Measurements from ENCODE around the gene NAGPA.
"Not testable (repeated sequence)": the region's sequence is repeated elsewhere in the genome, so short reads cannot be mapped to it uniquely, and the experiment has no call there.

Gene NAGPA

DNA sequence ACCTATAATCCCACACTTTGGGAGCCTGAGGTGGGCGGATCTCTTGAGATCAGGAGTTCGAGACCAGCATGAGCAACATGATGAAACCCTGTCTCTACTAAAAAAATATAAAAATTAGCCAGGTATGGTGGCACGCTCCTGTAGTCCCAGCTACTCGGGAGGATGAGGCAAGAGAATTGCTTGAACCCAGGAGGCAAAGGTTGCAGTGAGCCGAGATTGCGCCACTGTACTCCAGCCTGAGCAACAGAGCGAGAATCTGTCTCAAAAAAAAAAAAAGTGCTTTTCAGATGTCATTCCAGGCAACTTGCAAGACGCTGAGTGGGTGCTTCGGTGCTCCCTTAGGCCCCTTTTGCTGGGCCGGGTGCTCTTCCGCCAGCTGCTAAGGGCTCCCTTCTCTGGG, 10.8 kb upstream of the NAGPA start:
- not testable (repeated sequence) for H3K36me3 Mint-ChIP-seq (ENCODE audit: low read depth); DNase-seq; H3K27me3 Mint-ChIP-seq; H3K9me3 Mint-ChIP-seq; H3K4me3 Mint-ChIP-seq; H3K27ac Mint-ChIP-seq; H3K4me1 Mint-ChIP-seq (ENCODE audit: low read depth)

GRCh38 chr16:5044011-5044540, 10.3 kb upstream of the NAGPA start:
- Mint-ChIP-seq H3K9me3 (no peaks in the 10 kb centered on the region), H3K4me1 (ENCODE audit: low read depth) (no peaks in the 10 kb centered on the region), H3K36me3 (ENCODE audit: low read depth) (no peaks in the 10 kb centered on the region), H3K27me3 (no peaks in the 10 kb centered on the region), H3K4me3 (no peak overlapping the region), H3K27ac (no peak overlapping the region)
- DNase-seq, result no peak

DNA sequence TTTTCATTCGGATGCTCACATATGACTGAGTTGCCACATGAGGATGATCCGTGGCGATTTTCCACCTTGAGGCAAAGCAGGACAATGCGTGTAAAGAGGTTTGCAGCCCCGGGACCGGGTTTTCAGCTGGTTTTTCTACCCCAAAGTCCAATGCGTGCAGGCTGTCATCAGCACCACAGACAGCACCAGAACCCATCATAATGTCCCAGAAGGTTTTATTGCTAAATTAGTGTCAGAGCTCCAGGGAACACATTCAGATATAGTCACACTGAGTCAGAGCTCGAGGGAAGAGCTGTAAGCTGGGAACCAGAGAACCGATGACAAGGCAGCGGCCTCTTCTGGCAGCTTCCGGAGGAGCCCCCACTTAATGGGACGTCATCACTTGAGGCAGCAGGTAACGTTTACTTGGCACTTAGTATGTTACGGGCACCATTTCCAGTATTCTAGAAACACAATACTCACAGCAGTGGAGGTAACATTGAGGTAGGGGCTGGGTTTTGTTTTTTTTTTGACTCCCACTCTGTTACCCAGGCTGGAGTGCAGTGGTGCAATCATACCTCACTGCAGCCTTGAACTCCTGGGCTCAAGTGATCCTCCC, 8.9 kb upstream of the NAGPA start:
- Mint-ChIP-seq H3K4me3 (no peak overlapping the region), H3K9me3 (no peaks in the 10 kb centered on the region), H3K36me3 (ENCODE audit: low read depth) (no peaks in the 10 kb centered on the region), H3K4me1 (ENCODE audit: low read depth) (no peaks in the 10 kb centered on the region), H3K27ac (no peak overlapping the region), H3K27me3 (no peaks in the 10 kb centered on the region)
- no peak for DNase-seq

DNA sequence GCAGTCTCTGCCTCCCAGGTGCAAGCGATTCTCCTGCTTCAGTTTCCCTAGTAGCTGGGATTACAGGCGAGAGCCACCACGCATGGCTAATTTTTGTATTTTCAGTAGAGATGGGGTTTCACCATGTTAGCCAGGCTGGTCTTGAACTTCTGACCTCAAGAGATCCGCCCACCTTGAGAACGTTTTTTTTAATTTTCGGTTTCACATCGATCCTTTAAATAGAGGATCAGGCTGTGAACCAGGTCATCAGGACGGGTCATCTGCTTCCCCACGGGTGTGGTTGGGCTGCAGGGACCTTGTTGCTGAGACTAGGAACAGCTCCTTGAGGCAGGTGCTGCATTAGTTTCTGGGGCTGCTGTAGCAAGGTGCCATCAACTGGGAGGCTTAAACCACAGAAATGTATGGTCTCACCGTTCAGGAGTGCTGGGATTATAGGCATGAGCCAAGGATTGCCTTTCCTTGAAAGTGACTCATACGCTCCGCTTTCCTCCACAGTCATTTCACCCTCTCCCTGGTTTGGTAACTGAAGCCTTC, 7.9 kb upstream of the NAGPA start:
- no peaks in the 10 kb centered on the region for H3K36me3 Mint-ChIP-seq (ENCODE audit: low read depth)
- no peaks in the 10 kb centered on the region for H3K4me1 Mint-ChIP-seq (ENCODE audit: low read depth)
- H3K4me3 Mint-ChIP-seq, result no peak overlapping the region
- no peak for DNase-seq
- H3K9me3 Mint-ChIP-seq, result no peaks in the 10 kb centered on the region
- no peak overlapping the region for H3K27ac Mint-ChIP-seq
- H3K27me3 Mint-ChIP-seq, result no peaks in the 10 kb centered on the region

DNA sequence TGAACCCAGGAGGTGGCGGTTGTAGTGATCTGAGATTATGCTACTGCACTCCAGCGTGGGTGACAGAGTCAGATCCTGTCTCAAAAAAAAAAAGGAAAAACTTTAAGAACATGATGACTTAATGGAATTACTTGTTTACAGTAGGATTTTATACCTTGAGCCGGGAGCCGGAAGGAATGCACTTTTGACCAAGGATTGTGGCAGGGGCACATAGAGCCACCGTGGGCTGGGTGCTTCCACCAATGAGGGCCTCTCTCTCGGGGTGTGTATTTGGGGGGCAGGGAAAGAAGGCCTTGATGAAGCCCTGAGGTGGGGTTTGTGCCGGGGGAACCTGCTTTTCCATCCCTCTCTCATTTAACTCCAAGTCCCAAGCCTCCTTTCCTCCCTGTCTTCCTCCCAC, 6.7 kb upstream of the NAGPA start:
- DNase-seq, result no peak
- Mint-ChIP-seq H3K27ac (no peak overlapping the region), H3K4me3 (no peak overlapping the region), H3K9me3 (no peaks in the 10 kb centered on the region), H3K4me1 (ENCODE audit: low read depth) (no peaks in the 10 kb centered on the region), H3K27me3 (no peaks in the 10 kb centered on the region), H3K36me3 (ENCODE audit: low read depth) (no peaks in the 10 kb centered on the region)

DNA sequence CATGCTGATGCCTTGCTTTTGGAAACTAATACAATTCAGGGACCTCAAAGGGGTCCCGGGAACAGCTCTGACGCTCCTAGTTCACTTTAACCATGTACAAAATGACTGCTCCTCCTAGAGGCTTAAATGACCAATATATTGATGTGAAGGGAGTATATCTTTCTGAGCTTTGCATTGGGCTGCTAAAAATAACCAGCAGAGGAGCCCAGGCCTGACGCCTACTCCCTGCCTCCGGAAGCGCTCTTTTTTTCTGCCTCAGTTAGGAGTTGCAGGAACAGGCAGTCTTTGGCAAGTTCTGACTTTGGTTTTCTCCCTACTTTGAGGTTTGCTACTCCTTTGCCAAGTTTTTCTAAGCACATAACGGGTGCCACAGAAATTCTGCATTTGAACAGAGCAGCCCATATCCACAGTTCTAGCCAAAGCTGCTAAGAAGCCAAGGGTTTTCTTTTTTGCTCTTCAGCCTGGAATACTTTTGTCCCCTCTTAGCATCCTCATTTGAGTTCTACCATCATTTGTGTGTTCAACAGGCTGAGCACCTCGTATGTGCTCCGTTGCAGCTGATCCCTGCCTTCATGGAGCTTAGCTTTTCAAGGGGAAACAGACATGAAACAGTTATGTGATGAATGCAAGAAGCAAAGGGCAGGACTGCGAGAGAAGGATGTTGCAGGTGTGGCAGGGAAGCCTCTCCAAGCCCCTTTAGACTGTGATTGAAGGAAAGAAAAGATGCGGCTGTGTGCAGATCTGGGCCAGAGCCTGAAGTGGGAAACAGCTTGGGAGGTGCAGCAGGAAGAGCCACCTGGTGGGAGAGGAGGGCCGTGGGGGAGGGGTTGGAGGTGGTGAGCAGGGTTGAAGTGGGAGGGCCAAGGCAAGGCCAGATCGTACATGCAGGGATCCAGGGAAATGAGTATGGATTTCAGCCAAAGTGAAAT, 2.8 kb upstream of the NAGPA start:
- Mint-ChIP-seq H3K27me3 (no peaks in the 10 kb centered on the region), H3K27ac (no peak overlapping the region), H3K9me3 (no peaks in the 10 kb centered on the region), H3K4me1 (ENCODE audit: low read depth) (peaks cover 22% of the 10 kb centered on the region), H3K4me3 (no peak overlapping the region), H3K36me3 (ENCODE audit: low read depth) (no peaks in the 10 kb centered on the region)
- DNase-seq, result no peak

DNA sequence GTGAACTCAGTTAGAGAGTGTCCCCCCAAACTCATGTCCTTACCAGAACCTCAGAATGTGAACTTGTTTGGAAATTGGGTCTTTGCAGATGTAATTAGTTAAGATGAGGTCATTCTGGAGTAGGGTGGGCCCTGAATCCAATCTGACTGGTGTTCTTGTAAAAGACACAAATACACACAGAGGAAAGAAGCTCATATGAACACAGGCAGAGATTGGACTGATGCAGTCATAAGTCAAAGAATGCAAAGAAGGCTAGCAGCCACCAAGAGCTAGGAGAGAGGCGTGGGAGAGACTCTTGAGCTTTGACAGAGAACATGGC, 2.1 kb upstream of the NAGPA start:
- H3K4me1 Mint-ChIP-seq (ENCODE audit: low read depth), result peaks cover 22% of the 10 kb centered on the region
- H3K4me3 Mint-ChIP-seq, result no peak overlapping the region
- H3K27me3 Mint-ChIP-seq, result no peaks in the 10 kb centered on the region
- H3K9me3 Mint-ChIP-seq, result no peaks in the 10 kb centered on the region
- no peak for DNase-seq
- no peak overlapping the region for H3K27ac Mint-ChIP-seq
- peaks cover 4% of the 10 kb centered on the region for H3K36me3 Mint-ChIP-seq (ENCODE audit: low read depth)

DNA sequence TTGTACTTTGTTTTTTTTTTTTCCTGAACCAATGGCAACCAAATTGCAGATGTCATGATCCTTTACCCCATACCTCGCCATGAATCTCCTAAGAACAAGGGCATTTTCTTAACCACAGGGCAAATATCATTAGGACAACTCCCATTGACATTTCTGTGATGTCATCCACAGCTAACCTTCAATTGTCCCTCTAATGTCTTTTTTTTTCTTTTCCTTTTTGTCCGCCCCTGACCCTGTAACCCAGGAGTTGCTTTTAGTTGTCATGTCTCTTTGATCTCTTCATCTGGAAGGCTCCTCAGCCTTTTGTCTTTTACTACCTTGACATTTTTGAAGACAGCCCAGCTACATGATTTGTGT, 410 bp upstream of the NAGPA start:
- no peaks in the 10 kb centered on the region for H3K9me3 Mint-ChIP-seq
- H3K36me3 Mint-ChIP-seq (ENCODE audit: low read depth), result peaks cover 18% of the 10 kb centered on the region
- no peak for DNase-seq
- no peaks in the 10 kb centered on the region for H3K27me3 Mint-ChIP-seq
- H3K27ac Mint-ChIP-seq, result peak overlapping the region; percentile 92
- H3K4me1 Mint-ChIP-seq (ENCODE audit: low read depth), result peaks cover 22% of the 10 kb centered on the region
- H3K4me3 Mint-ChIP-seq, result peak overlapping the region; percentile 83

- Mint-ChIP-seq H3K9me3 (no peaks in the 10 kb centered on the region), H3K4me3 (peak overlapping the region; percentile 83), H3K27me3 (no peaks in the 10 kb centered on the region), H3K36me3 (ENCODE audit: low read depth) (peaks cover 31% of the 10 kb centered on the region), H3K27ac (peak overlapping the region; percentile 78), H3K4me1 (ENCODE audit: low read depth) (peaks cover 22% of the 10 kb centered on the region)
- DNase-seq, result no peak
Measured at GRCh38 chr16:5032748-5033167, 977 bp downstream of the NAGPA start.

- peak overlapping the region; percentile 54 for H3K27ac Mint-ChIP-seq
- H3K4me3 Mint-ChIP-seq, result peak overlapping the region; percentile 62
- no peaks in the 10 kb centered on the region for H3K27me3 Mint-ChIP-seq
- H3K36me3 Mint-ChIP-seq (ENCODE audit: low read depth), result peaks cover 38% of the 10 kb centered on the region
- no peak for DNase-seq
- no peaks in the 10 kb centered on the region for H3K9me3 Mint-ChIP-seq
- H3K4me1 Mint-ChIP-seq (ENCODE audit: low read depth), result peaks cover 22% of the 10 kb centered on the region
Measured at GRCh38 chr16:5031601-5032000, 2.1 kb downstream of the NAGPA start.

DNA sequence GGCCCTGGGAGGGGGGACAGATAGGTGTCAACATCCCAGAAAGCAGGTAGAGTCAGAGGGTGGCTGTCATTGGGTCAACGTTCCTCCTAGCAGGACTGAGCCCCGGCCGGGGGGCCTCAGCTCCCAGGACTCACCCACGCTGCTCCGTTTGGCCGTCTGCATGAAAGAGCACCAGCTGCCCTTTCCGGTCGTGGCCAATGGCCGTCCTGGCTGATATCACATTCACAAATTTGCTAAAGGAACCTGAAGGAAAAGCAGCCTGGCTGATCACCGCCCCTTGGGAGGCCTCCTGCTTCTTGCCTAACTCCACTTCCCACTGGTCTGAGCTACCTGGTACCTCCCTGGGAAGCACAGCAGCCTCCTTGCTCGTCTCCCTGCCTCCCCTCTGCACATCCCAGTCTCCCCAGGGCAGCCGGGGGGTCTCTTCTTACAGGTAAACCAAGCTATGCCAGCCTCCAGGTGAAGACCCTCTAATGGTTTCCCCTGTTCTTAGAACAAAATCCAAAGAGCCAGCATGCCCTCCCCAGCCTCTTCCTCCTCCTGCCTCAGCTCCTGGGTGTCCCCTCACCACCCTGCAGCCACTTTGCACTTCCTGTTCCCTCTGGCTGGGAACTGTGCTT, 3.4 kb downstream of the NAGPA start:
- H3K36me3 Mint-ChIP-seq (ENCODE audit: low read depth), result peaks cover 41% of the 10 kb centered on the region
- no peak overlapping the region for H3K4me3 Mint-ChIP-seq
- no peak for DNase-seq
- H3K9me3 Mint-ChIP-seq, result no peaks in the 10 kb centered on the region
- no peaks in the 10 kb centered on the region for H3K27me3 Mint-ChIP-seq
- H3K4me1 Mint-ChIP-seq (ENCODE audit: low read depth), result peaks cover 22% of the 10 kb centered on the region
- H3K27ac Mint-ChIP-seq, result no peak overlapping the region

GRCh38 chr16:5028950-5029475, 4.7 kb downstream of the NAGPA start:
- Mint-ChIP-seq H3K4me3 (no peak overlapping the region), H3K27me3 (no peaks in the 10 kb centered on the region), H3K36me3 (ENCODE audit: low read depth) (peaks cover 48% of the 10 kb centered on the region)

GRCh38 chr16:5027575-5028235, 6.0 kb downstream of the NAGPA start:
- DNase-seq, result no peak
- H3K36me3 Mint-ChIP-seq (ENCODE audit: low read depth), result peaks cover 48% of the 10 kb centered on the region
- no peak overlapping the region for H3K4me3 Mint-ChIP-seq
- H3K27me3 Mint-ChIP-seq, result no peaks in the 10 kb centered on the region
- H3K27ac Mint-ChIP-seq, result no peak overlapping the region
- peaks cover 6% of the 10 kb centered on the region for H3K4me1 Mint-ChIP-seq (ENCODE audit: low read depth)
- H3K9me3 Mint-ChIP-seq, result no peaks in the 10 kb centered on the region

More at GRCh38 chr16:5028950-5029475, 4.7 kb downstream of the NAGPA start:
- H3K4me1 Mint-ChIP-seq (ENCODE audit: low read depth), result peaks cover 12% of the 10 kb centered on the region
- no peak for DNase-seq
- H3K9me3 Mint-ChIP-seq, result no peaks in the 10 kb centered on the region
- no peak overlapping the region for H3K27ac Mint-ChIP-seq

GRCh38 chr16:5027086-5027485, 6.6 kb downstream of the NAGPA start:
- Mint-ChIP-seq H3K36me3 (ENCODE audit: low read depth) (peaks cover 48% of the 10 kb centered on the region), H3K9me3 (no peaks in the 10 kb centered on the region), H3K27me3 (no peaks in the 10 kb centered on the region), H3K4me3 (no peak overlapping the region), H3K27ac (no peak overlapping the region), H3K4me1 (ENCODE audit: low read depth) (peaks cover 3% of the 10 kb centered on the region)
- DNase-seq, result no peak
